ENCODE measurements around the gene ATP10B. TPM values are rescaled to one million over a fixed set of nuclear protein-coding genes. Genes with fewer than 3 reads are reported as not detected.

ATP10B gene
- total RNA-seq (2022; extraction: Qiagen RNA extraction; ENCODE audit: low read depth) = not detected in 5 replicates

DNA sequence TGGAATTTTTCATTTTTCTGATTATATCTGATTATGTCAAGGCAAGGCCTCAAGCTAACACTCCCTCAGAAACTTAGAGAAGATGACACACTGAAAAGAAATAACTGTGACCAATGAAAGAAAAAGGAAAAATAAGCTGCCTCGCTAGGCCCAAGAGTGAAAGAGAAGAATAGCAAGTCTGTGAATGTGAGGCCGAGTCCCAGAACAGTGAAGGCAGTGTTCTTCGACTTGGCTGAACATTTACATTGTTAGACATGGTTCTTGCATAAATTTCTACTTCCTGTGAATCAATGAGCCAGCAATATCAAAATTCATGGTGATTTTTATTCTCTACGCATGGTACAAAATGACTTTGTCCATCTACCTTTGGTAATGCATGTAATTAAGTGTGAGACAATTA, at the start of gene ATP10B:
ATP10B (minus strand) TSS at position 163 of the 400 bp plus-strand sequence. CDS start 164,137 bp downstream, outside the sequence.

